Upper lobe of left lung (tissue), 4 donors: ENCODE measurements around the gene TAF1B.

Source experiments
- CTCF ChIP-seq, 6 experiments: fragments of 450-650 bp in 4 of 6; fragments of 200-600 bp in 2 of 6; sonication (generic) in 2 of 6; IDR thresholded peaks; one replicate each; pipeline ENCODE4 v1.5.1; 2016 to 2019; ENCODE audit warnings: antibody characterized with exemption in 6 of 6
- EP300 ChIP-seq, 4 donors: sonication (generic); formaldehyde crosslinking; IDR thresholded peaks; one replicate each; pipeline ENCODE4 v1.5.1; 2017; ENCODE audit warnings: antibody characterized with exemption in 4 of 4, control low read depth in 2 of 4
- POLR2A ChIP-seq, 4 donors: fragments of 450-650 bp; IDR thresholded peaks; one replicate each; pipeline ENCODE4 v1.5.1; 2016 to 2017; ENCODE audit warnings: antibody characterized with exemption in 4 of 4, mild to moderate bottlenecking in 2 of 4
- POLR2AphosphoS5 ChIP-seq, 2 donors: sonication (generic); formaldehyde crosslinking; IDR thresholded peaks; one replicate each; pipeline ENCODE4 v1.5.1; 2017; ENCODE audit warnings: antibody characterized with exemption in 2 of 2

GRCh38 chr2:9796056-9797010, 46.9 kb upstream of the TAF1B start:
- TF ChIP-seq POLR2A (IDR thresholded peaks at IDR 0.05): no peak
- TF ChIP-seq CTCF (IDR thresholded peaks at IDR 0.05): peak in 1 of 6 experiments; percentile 10
- TF ChIP-seq POLR2AphosphoS5 (IDR thresholded peaks at IDR 0.05): no peak
- TF ChIP-seq EP300 (IDR thresholded peaks at IDR 0.05): no peak
